AG09319 (cell line): ENCODE data around the gene ELOA.

Experiments used
- DNase-seq: peaks from one replicate; pipeline ENCODE4 v3.0.0-alpha.2; 2010; ENCODE audit warnings: low read depth; ENCODE audit errors: extremely low read depth
- CTCF ChIP-seq: IDR thresholded peaks from 2 replicates; pipeline ENCODE4 v1.5.1; 2011; ENCODE audit warnings: low read depth, mild to moderate bottlenecking, inconsistent platforms, low read length, moderate library complexity

The ELOA gene

GRCh38 chr1:23756676-23757075, 13.4 kb downstream of the ELOA start:
- DNase-seq, result no peak
- TF ChIP-seq CTCF, result no peak

- no peak for DNase-seq
- TF ChIP-seq CTCF, result no peak
Measured at GRCh38 chr1:23757812-23758211, 14.5 kb downstream of the ELOA start.

GRCh38 chr1:23759277-23759676, 16.0 kb downstream of the ELOA start:
- no peak for TF ChIP-seq CTCF
- no peak for DNase-seq

- peak; percentile 66 for DNase-seq
- TF ChIP-seq CTCF, result no peak
Measured at GRCh38 chr1:23763041-23763577, 19.8 kb downstream of the ELOA start.

GRCh38 chr1:23768733-23769132, 25.5 kb downstream of the ELOA start:
- DNase-seq, result no peak
- no peak for TF ChIP-seq CTCF

- peak; percentile 53 for DNase-seq
- peak; percentile 99 for TF ChIP-seq CTCF
Measured at GRCh38 chr1:23772049-23772853, 29.0 kb downstream of the ELOA start.

- TF ChIP-seq CTCF, result no peak
- no peak for DNase-seq
Measured at GRCh38 chr1:23772854-23773242, 29.6 kb downstream of the ELOA start.
